ENCODE data around the gene TMEM51. TPM values are rescaled to one million over a fixed set of nuclear protein-coding genes. Genes with fewer than 3 reads are reported as not detected.

The TMEM51 gene
- total and polyA plus RNA-seq, 9 of the 15 experiments (the other 6 are each of a cell fraction or from before 2014, with no cell fraction given), result 0.06 to 1.4 (median 0.58) TPM

GRCh38 chr1:15177710-15178166 lies 24.2 kb downstream of the TMEM51 start (continued):
- TF ChIP-seq SFPQ (IDR thresholded peaks at IDR 0.05; ENCODE audit: low read depth, low read length), result no peak
- TF ChIP-seq RNF2 (IDR thresholded peaks at IDR 0.05), result peak; percentile 53; the same call in 1 of the 2 replicates
- TF ChIP-seq ZNF57 (CRISPR knock-in tag; IDR thresholded peaks at IDR 0.05), result no peak
- TF ChIP-seq MCM3 (IDR thresholded peaks at IDR 0.05), result no peak
- no peak for TF ChIP-seq EHMT2 (IDR thresholded peaks at IDR 0.05)
- TF ChIP-seq FOXJ3 (CRISPR knock-in tag; IDR thresholded peaks at IDR 0.05), result no peak
- no peak for TF ChIP-seq KLF10 (CRISPR knock-in tag; IDR thresholded peaks at IDR 0.05)
- TF ChIP-seq ZNF354B (CRISPR knock-in tag; IDR thresholded peaks at IDR 0.05), result no peak
- TF ChIP-seq STAT5B (CRISPR knock-in tag; IDR thresholded peaks at IDR 0.05), result no peak
- TF ChIP-seq EZH2 (IDR thresholded peaks at IDR 0.05; ENCODE audit: borderline replicate concordance, low read depth, low read length), result no peak
- peak; percentile 34; the same call in 1 of the 2 replicates for TF ChIP-seq JUND (IDR thresholded peaks at IDR 0.05; ENCODE audit: borderline replicate concordance, low read depth, low read length)
- TF ChIP-seq JUND (tag; IDR thresholded peaks at IDR 0.05; ENCODE audit: borderline replicate concordance, low read depth, low read length), result peak; percentile 33; the same call in 1 of the 3 replicates
- no peak for TF ChIP-seq BDP1 (IDR thresholded peaks at IDR 0.05; ENCODE audit: insufficient read depth, insufficient read length)
- TF ChIP-seq SMARCE1 (IDR thresholded peaks at IDR 0.05), result no peak
- no peak for TF ChIP-seq CC2D1A (IDR thresholded peaks at IDR 0.05)
- no peak for TF ChIP-seq ZNF311 (CRISPR knock-in tag; IDR thresholded peaks at IDR 0.05)
- TF ChIP-seq ZNF76 (CRISPR knock-in tag; IDR thresholded peaks at IDR 0.05; ENCODE audit: borderline replicate concordance), result no peak
- no peak for TF ChIP-seq HLTF (IDR thresholded peaks at IDR 0.05)
- no peak for TF ChIP-seq MEF2A (IDR thresholded peaks at IDR 0.05; ENCODE audit: control insufficient read depth, low read depth, low read length)
- TF ChIP-seq ZNF134 (CRISPR knock-in tag; conservative IDR thresholded peaks at IDR 0.05), result no peak
- no peak for TF ChIP-seq ZBTB17 (CRISPR knock-in tag; IDR thresholded peaks at IDR 0.05)
- TF ChIP-seq HNRNPUL1 (IDR thresholded peaks at IDR 0.05; ENCODE audit: low read length), result no peak
- no peak for TF ChIP-seq RBM22 (IDR thresholded peaks at IDR 0.05; ENCODE audit: low read depth, low read length, poor library complexity, severe bottlenecking)
- no peak for TF ChIP-seq CAMTA2 (CRISPR knock-in tag; conservative IDR thresholded peaks at IDR 0.05)
- no peak for TF ChIP-seq ZNF384 (IDR thresholded peaks at IDR 0.05; ENCODE audit: low read depth, low read length)
- TF ChIP-seq HIVEP1 (CRISPR knock-in tag; IDR thresholded peaks at IDR 0.05), result no peak
- no peak for TF ChIP-seq MIER1 (IDR thresholded peaks at IDR 0.05; ENCODE audit: low read depth)
- no peak for TF ChIP-seq SRSF9 (IDR thresholded peaks at IDR 0.05; ENCODE audit: borderline replicate concordance, low read depth, low read length)
- TF ChIP-seq ZNF239 (CRISPR knock-in tag; IDR thresholded peaks at IDR 0.05), result no peak
- TF ChIP-seq IRF2 (CRISPR knock-in tag; IDR thresholded peaks at IDR 0.05), result no peak
- no peak for TF ChIP-seq JUNB (CRISPR knock-in tag; conservative IDR thresholded peaks at IDR 0.05)
- no peak for TF ChIP-seq POLR2H (tag; IDR thresholded peaks at IDR 0.05; ENCODE audit: low read depth)
- TF ChIP-seq DPF2 (IDR thresholded peaks at IDR 0.05), result 0 out of 2 replicates have a peak, but pooled peaks have one; percentile 33
- no peak for TF ChIP-seq MCM5 (IDR thresholded peaks at IDR 0.05; ENCODE audit: low read depth)
